A673 (cell line): ENCODE measurements around the gene CCDC102B.

ENCODE experiments used
- EZH2 ChIP-seq: fragments of 200-600 bp; sonication (generic); IDR thresholded peaks from 2 replicates; pipeline ENCODE4 v1.6.1; 2017; ENCODE audit warnings: borderline replicate concordance, low read depth, mild to moderate bottlenecking, mixed read lengths, antibody characterized with exemption, low read length; ENCODE audit not compliant: poor library complexity, severe bottlenecking
- TF ChIP-seq, protein P1 (sequence below): fragments of 300-800, 200-600 bp; sonication (generic); conservative IDR thresholded peaks from 2 replicates; pipeline ENCODE4 v1.5.1; 2017; ENCODE audit warnings: low read depth, mild to moderate bottlenecking, antibody characterized with exemption, low read length, moderate library complexity, mixed read lengths

DNA sequence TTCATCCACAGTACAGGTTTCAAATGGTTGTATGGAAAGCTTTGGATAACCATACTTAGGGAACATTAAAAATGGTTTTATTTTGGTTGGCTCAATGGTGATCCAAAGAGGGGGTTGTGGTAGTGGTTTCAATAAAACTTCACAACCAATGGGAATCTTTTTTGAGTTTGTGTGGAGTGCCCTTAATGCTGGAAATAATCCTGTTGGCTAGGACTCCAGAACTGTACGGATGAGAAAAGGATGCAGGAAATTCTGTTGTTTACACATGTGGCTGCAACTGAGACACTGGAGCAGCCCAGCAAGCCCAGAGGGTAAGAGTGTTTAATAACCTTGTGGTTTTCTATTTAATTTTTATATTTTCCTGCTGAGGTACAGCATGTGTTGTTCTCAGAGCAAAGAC is at the start of gene CCDC102B:
- TF ChIP-seq, protein P1, sequence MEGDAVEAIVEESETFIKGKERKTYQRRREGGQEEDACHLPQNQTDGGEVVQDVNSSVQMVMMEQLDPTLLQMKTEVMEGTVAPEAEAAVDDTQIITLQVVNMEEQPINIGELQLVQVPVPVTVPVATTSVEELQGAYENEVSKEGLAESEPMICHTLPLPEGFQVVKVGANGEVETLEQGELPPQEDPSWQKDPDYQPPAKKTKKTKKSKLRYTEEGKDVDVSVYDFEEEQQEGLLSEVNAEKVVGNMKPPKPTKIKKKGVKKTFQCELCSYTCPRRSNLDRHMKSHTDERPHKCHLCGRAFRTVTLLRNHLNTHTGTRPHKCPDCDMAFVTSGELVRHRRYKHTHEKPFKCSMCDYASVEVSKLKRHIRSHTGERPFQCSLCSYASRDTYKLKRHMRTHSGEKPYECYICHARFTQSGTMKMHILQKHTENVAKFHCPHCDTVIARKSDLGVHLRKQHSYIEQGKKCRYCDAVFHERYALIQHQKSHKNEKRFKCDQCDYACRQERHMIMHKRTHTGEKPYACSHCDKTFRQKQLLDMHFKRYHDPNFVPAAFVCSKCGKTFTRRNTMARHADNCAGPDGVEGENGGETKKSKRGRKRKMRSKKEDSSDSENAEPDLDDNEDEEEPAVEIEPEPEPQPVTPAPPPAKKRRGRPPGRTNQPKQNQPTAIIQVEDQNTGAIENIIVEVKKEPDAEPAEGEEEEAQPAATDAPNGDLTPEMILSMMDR, result no peak
- TF ChIP-seq EZH2, result no peak
